DOHH2 (cell line): ENCODE measurements around the gene DCUN1D3.
"Not testable (repeated sequence)": the region's sequence is repeated elsewhere in the genome, so short reads cannot be mapped to it uniquely, and the experiment has no call there.

Experiments
- H3F3A ChIP-seq: fragments of 200-600 bp; sonication (generic), shearing (Covaris generic); 2 replicates; pipeline ENCODE4 v1.6.0; 2016; ENCODE audit warnings: antibody characterized with exemption, mild to moderate bottlenecking; ENCODE audit not compliant: control insufficient read depth, insufficient read depth
- H3K27ac ChIP-seq: fragments of 200-600 bp; sonication (generic); 2 replicates; pipeline ENCODE4 v1.5.1; 2014; ENCODE audit warnings: low read depth, mild to moderate bottlenecking, low read length, moderate library complexity
- H3K27me3 ChIP-seq: fragments of 200-600 bp; sonication (generic); 2 replicates; pipeline ENCODE4 v1.6.1; 2014; ENCODE audit warnings: mild to moderate bottlenecking, low read length, mixed read lengths; ENCODE audit not compliant: control insufficient read depth
- H3K36me3 ChIP-seq: fragments of 200-600 bp; sonication (generic); 2 replicates; pipeline ENCODE4 v1.6.1; 2014; ENCODE audit warnings: mild to moderate bottlenecking, low read length, moderate library complexity, mixed read lengths; ENCODE audit not compliant: control insufficient read depth
- H3K4me1 ChIP-seq: fragments of 200-600 bp; sonication (generic); 2 replicates; pipeline ENCODE4 v1.6.1; 2014; ENCODE audit warnings: mild to moderate bottlenecking, low read length, mixed read lengths; ENCODE audit not compliant: control insufficient read depth
- H3K4me2 ChIP-seq: fragments of 200-600 bp; sonication (generic); 2 replicates; pipeline ENCODE4 v1.6.0; 2014; ENCODE audit warnings: mild to moderate bottlenecking, low read length, moderate library complexity
- H3K4me3 ChIP-seq: fragments of 200-600 bp; sonication (generic); 2 replicates; pipeline ENCODE4 v1.5.1; 2014; ENCODE audit warnings: mild to moderate bottlenecking, low read length, mixed read lengths
- H3K79me2 ChIP-seq: fragments of 200-600 bp; sonication (generic); 2 replicates; pipeline ENCODE4 v1.6.1; 2014; ENCODE audit warnings: mild to moderate bottlenecking, low read length, mixed read lengths; ENCODE audit not compliant: control insufficient read depth
- H3K9me2 ChIP-seq: fragments of 200-600 bp; sonication (generic); replicated peaks from 2 replicates; pipeline ENCODE4 v1.6.1; 2014; ENCODE audit warnings: mild to moderate bottlenecking, low read length, mixed read lengths; ENCODE audit not compliant: control insufficient read depth
- H3K9me3 ChIP-seq: fragments of 200-600 bp; sonication (generic); 2 replicates; pipeline ENCODE4 v1.6.1; 2014; ENCODE audit warnings: antibody characterized with exemption, low read length, mixed read lengths; ENCODE audit not compliant: control insufficient read depth, insufficient read depth
- H4K20me1 ChIP-seq: fragments of 200-600 bp; sonication (generic); 2 replicates; pipeline ENCODE4 v1.6.0; 2014; ENCODE audit warnings: low read depth, mild to moderate bottlenecking, antibody characterized with exemption, low read length, moderate library complexity; ENCODE audit not compliant: control insufficient read depth, insufficient read depth
- EZH2phosphoT487 ChIP-seq: fragments of 200-600 bp; sonication (generic); IDR thresholded peaks from 2 replicates; pipeline ENCODE4 v1.6.1; 2017; ENCODE audit warnings: borderline replicate concordance, mild to moderate bottlenecking, antibody characterized with exemption, low read length, moderate library complexity, mixed read lengths
- TF ChIP-seq, protein P1 (sequence below): fragments of 200-600 bp; sonication (generic); IDR thresholded peaks from one replicate; pipeline ENCODE4 v1.5.1; 2014; ENCODE audit warnings: antibody characterized with exemption, mild to moderate bottlenecking, low read depth, low read length; ENCODE audit not compliant: poor library complexity, severe bottlenecking

DCUN1D3 gene

DNA sequence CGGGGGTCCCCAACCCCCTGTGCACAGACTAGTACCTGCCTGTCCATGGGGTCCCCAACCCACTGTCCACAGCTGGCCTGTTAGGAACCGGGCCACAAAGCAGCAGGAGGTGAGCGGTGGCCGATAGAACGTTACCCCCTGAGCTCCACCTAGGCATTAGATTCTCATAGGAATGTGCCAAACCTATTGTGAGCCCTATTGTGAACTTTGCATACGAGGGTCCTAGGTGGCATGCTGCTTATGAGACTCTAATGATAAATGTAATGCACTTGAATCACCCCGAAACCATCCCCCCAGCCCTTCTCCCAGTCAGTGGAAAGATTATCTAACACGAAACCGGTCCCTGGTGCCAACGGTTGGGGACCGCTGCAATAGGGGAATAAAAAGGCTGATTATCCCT lies 92.3 kb downstream of the DCUN1D3 start:
- peaks cover 3% of the 10 kb centered on the region for H3K36me3 ChIP-seq
- TF ChIP-seq, protein P1, sequence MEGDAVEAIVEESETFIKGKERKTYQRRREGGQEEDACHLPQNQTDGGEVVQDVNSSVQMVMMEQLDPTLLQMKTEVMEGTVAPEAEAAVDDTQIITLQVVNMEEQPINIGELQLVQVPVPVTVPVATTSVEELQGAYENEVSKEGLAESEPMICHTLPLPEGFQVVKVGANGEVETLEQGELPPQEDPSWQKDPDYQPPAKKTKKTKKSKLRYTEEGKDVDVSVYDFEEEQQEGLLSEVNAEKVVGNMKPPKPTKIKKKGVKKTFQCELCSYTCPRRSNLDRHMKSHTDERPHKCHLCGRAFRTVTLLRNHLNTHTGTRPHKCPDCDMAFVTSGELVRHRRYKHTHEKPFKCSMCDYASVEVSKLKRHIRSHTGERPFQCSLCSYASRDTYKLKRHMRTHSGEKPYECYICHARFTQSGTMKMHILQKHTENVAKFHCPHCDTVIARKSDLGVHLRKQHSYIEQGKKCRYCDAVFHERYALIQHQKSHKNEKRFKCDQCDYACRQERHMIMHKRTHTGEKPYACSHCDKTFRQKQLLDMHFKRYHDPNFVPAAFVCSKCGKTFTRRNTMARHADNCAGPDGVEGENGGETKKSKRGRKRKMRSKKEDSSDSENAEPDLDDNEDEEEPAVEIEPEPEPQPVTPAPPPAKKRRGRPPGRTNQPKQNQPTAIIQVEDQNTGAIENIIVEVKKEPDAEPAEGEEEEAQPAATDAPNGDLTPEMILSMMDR = no peak
- TF ChIP-seq EZH2phosphoT487 = no peak
- H3K9me2 ChIP-seq = no peaks in the 10 kb centered on the region
- H3K4me1 ChIP-seq = peaks cover 17% of the 10 kb centered on the region
- H3K27me3 ChIP-seq = no peaks in the 10 kb centered on the region
- H4K20me1 ChIP-seq = no peaks in the 10 kb centered on the region
- peaks cover 19% of the 10 kb centered on the region for H3F3A ChIP-seq
- H3K9me3 ChIP-seq = no peaks in the 10 kb centered on the region
- H3K27ac ChIP-seq = no peak overlapping the region
- H3K4me3 ChIP-seq = peak overlapping the region; percentile 78
- peaks cover 19% of the 10 kb centered on the region for H3K79me2 ChIP-seq
- peak overlapping the region; percentile 67 for H3K4me2 ChIP-seq

- TF ChIP-seq EZH2phosphoT487 = no peak
- TF ChIP-seq, protein P1 = peak; percentile 76
- Histone ChIP-seq H3K4me3 (peak within 1 kb of the TSS; percentile 78), H4K20me1 (no peaks in the 10 kb centered on the region), H3K79me2 (peaks cover 19% of the 10 kb centered on the region), H3K9me2 (no peaks in the 10 kb centered on the region), H3F3A (peaks cover 21% of the 10 kb centered on the region), H3K27ac (peak within 1 kb of the TSS; percentile 82), H3K9me3 (no peaks in the 10 kb centered on the region), H3K4me2 (peak within 1 kb of the TSS; percentile 67), H3K4me1 (peaks cover 17% of the 10 kb centered on the region), H3K27me3 (no peaks in the 10 kb centered on the region), H3K36me3 (peaks cover 3% of the 10 kb centered on the region)
Observed at GRCh38 chr16:20806168-20807050, 93.7 kb downstream of the DCUN1D3 start, which contains the start of the genes ERI2 and REXO5. Gene ERI2, minus strand, starts transcription at chr16:20806472. Its CDS starts 42 bp downstream, at chr16:20806430. Gene REXO5, plus strand, starts transcription at chr16:20806527. Its CDS starts 427 bp downstream, at chr16:20806954.

DNA sequence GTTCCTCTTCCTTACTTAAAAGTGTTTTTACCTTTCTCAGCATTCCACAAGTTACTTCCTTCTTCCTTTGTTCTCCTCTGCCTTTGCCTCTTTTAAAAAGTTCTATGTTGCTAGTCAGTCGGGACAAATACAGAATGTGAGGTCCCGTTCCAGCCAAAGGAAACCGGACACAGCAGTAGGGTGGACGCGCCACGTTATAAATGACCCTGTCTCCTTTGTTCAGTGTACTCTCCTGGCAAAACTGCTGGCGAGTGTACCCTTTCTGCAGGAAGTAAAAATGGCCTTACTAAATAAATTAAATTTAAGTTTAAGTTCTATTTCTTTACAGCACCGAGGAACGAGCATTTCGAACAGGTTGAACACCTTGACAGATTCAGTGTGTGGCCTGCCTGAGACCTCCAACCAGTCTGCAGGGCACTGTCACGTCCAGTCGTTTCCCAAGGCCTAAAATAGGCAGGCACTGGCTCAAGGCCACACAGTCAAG lies 94.4 kb downstream of the DCUN1D3 start:
- H3K27ac ChIP-seq = peak overlapping the region; percentile 82
- H3K79me2 ChIP-seq = peaks cover 19% of the 10 kb centered on the region
- H3K4me1 ChIP-seq = peaks cover 17% of the 10 kb centered on the region
- not testable (repeated sequence) for H4K20me1 ChIP-seq, H3K9me2 ChIP-seq, H3K36me3 ChIP-seq, H3K9me3 ChIP-seq, H3K27me3 ChIP-seq
- peaks cover 24% of the 10 kb centered on the region for H3F3A ChIP-seq
- H3K4me3 ChIP-seq = peak overlapping the region; percentile 78
- peak overlapping the region; percentile 67 for H3K4me2 ChIP-seq
